Skin epidermis (tissue), 12 donors: ENCODE data around the gene TBC1D22A.

Experiments used
- H3K27ac ChIP-seq, 21 experiments: fragments of 200-600 bp; sonication (generic) in 11 of 21; one replicate each; pipeline ENCODE4 v1.5.0; 2020; ENCODE audit warnings: mild to moderate bottlenecking in 3 of 21, inconsistent platforms in 2 of 21, moderate library complexity in 2 of 21
- H3K4me3 ChIP-seq, 7 experiments: fragments of 200-600 bp; sonication (generic) in 2 of 7; one replicate each; pipeline ENCODE4 v1.5.0; 2020; ENCODE audit warnings: inconsistent platforms in 2 of 7, mild to moderate bottlenecking in 2 of 7, moderate library complexity in 1 of 7

Gene TBC1D22A

GRCh38 chr22:47123006-47123826, 360.8 kb downstream of the TBC1D22A start:
- H3K27ac ChIP-seq: peak overlapping the region in 2 of 21 experiments; percentile 30 to 55

DNA sequence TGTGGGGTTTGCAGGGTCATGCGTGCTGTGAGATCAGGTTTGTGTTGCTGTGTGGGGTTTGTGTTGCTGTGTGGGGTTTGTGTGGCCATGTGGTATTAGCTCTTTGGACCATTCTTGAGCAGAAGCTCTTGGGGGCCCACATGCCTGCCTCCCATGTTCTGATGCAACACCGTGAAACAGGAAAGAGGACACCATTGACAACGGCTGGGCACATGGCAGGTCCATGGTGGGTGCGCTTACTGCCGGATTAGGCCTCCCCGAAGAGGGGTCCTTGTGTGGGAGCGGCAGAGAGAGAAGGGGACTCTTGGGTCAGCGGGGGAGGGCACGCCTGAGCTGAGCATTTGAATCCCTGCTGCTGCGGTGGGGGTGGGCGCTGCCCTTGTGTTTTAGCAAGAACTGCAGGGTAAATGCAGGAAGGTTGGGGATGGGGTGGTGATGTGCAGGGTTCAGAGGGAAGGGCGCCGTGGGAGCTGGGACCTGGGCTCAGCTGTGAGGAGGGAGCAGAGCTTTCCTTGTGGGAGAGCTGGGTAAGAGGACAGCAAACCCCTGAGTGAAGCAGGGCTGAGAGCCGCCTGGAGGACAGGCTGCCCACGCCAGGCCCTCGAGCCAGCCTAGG, 361.5 kb downstream of the TBC1D22A start:
- no peak overlapping the region for H3K27ac ChIP-seq
- H3K4me3 ChIP-seq: no peak overlapping the region

More at GRCh38 chr22:47123006-47123826, 360.8 kb downstream of the TBC1D22A start:
- no peak overlapping the region for H3K4me3 ChIP-seq

DNA sequence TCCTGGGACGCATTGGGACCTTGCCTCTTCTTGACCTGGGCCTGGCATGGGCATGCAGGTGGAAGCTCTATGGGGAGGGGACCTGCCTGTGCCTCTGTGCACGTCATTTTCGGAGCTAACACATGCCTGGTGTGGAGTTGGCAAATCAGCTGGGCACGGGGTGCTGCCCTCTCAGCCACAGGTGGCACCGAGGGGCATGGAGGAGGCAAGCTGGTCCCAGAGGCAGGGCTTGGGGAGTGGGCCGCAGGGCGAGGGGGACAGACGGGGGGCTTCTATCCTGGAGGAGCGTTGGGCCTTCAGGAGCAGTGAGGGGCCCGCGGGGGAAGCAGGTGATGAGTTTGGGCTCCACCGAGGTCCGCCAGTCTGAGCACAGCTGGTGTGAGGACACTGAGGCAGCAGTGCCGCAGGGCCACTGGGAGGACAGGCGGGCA, 362.0 kb downstream of the TBC1D22A start:
- Histone ChIP-seq H3K27ac (no peak overlapping the region), H3K4me3 (no peak overlapping the region)

DNA sequence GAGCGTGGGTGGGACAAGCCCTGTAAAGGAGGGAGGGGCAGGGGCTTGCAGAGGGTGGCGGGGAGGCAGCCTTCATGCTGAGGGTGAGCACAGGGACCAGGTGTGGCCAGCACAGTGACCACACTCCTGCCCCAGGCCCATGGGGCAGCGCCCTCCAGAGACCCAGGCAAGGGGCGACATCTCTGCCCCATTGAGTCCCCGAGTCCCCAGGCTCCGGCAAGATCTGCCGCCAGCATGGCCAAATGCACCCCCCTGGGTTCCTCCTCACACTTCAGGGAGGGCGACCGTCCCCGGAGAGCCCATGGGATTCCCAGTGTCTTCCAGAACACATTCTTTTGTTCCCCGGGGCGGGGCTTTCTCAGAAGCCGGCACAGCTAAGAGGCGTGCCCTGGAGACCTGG, 362.5 kb downstream of the TBC1D22A start:
- Histone ChIP-seq H3K4me3 (no peak overlapping the region), H3K27ac (no peak overlapping the region)

GRCh38 chr22:47125603-47126002, 363.2 kb downstream of the TBC1D22A start:
- no peak overlapping the region for H3K27ac ChIP-seq

GRCh38 chr22:47126344-47126811, 363.9 kb downstream of the TBC1D22A start:
- H3K4me3 ChIP-seq: no peak overlapping the region
- no peak overlapping the region for H3K27ac ChIP-seq

More at GRCh38 chr22:47125603-47126002, 363.2 kb downstream of the TBC1D22A start:
- no peak overlapping the region for H3K4me3 ChIP-seq

GRCh38 chr22:47127441-47127871, 365.0 kb downstream of the TBC1D22A start:
- Histone ChIP-seq H3K27ac (no peak overlapping the region), H3K4me3 (no peak overlapping the region)

DNA sequence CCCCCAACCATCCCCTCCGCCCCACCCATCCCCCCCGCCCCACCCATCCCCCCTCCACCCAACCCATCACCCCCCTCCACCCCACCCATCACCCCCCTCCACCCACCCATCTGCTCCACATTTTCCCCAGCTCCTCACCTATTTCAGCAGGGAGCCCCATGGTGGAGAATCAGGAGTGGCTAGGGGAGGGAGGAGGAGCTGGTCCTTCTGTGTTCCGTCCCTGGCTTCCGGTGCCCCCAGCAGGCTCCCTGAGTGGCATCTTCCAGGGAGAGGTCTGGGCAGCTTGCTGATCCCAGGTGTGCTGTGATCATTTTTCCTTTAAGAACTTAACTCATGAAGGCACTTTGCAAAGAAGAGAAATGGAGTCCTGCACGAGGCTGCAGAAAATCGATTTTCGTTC, 365.8 kb downstream of the TBC1D22A start:
- Histone ChIP-seq H3K27ac (no peak overlapping the region), H3K4me3 (no peak overlapping the region)

- H3K4me3 ChIP-seq: no peak overlapping the region
- H3K27ac ChIP-seq: peak overlapping the region in 4 of 21 experiments; percentile 3 to 78 (median 54)
These were observed 366.3 kb downstream of the TBC1D22A start for GRCh38 chr22:47128622-47129215.

- peak overlapping the region in 15 of 21 experiments; percentile 9 to 78 (median 57) for H3K27ac ChIP-seq
These were observed 367.6 kb downstream of the TBC1D22A start for GRCh38 chr22:47129902-47130635.

GRCh38 chr22:47130883-47131631, 368.6 kb downstream of the TBC1D22A start:
- Histone ChIP-seq H3K27ac (peak overlapping the region in 9 of 21 experiments; percentile 13 to 71 (median 47)), H3K4me3 (no peak overlapping the region)

More at GRCh38 chr22:47129902-47130635, 367.6 kb downstream of the TBC1D22A start:
- H3K4me3 ChIP-seq: no peak overlapping the region

DNA sequence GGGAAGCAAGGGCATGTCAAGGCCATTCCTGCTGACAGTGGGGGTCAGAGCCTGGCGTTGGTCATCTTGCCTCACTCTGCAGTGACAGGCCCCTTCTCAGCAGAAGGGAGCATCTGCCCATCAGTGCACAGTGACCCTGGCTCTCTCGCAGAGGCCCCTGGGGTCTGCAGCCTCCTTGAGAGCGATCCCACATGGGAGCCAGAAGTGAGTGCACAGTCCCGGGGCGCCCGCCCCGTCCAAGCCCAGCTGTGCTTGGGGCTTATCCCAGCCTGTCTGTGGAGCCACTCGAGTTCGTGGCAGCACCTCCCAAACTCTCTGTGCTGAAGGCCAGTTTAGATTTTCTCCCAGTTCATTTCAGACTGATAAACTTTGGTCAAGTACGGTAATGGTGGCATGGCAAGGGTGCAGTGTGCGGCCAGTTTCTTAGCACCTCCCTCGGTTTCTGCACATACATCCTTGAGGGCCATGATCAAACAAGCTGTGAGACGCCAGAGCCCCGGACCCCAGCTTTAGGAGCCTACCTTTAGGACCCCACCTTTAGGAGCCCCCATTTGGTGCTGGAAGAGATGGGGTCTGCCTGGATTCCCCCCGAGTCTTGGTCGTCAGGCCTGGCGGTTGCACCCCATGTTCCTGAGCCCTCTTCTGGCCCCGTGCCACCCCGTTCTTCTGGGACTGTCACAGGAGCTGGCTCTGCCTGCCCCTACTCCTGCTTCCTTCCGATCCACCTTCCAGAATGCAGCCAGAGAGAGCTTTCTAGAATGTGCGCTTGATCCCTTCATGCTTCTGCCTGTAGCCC, 369.4 kb downstream of the TBC1D22A start:
- Histone ChIP-seq H3K4me3 (no peak overlapping the region), H3K27ac (no peak overlapping the region)

GRCh38 chr22:47132428-47132825, 370.0 kb downstream of the TBC1D22A start:
- Histone ChIP-seq H3K4me3 (no peak overlapping the region), H3K27ac (no peak overlapping the region)

GRCh38 chr22:47133061-47133969, 370.9 kb downstream of the TBC1D22A start:
- H3K4me3 ChIP-seq: no peak overlapping the region

GRCh38 chr22:47134222-47134621, 371.8 kb downstream of the TBC1D22A start:
- Histone ChIP-seq H3K27ac (no peak overlapping the region), H3K4me3 (no peak overlapping the region)

More at GRCh38 chr22:47133061-47133969, 370.9 kb downstream of the TBC1D22A start:
- peak overlapping the region in 2 of 21 experiments; percentile 1 to 41 for H3K27ac ChIP-seq

GRCh38 chr22:47135338-47135737, 372.9 kb downstream of the TBC1D22A start:
- Histone ChIP-seq H3K27ac (no peak overlapping the region), H3K4me3 (no peak overlapping the region)

GRCh38 chr22:47136050-47136449, 373.6 kb downstream of the TBC1D22A start:
- no peak overlapping the region for H3K4me3 ChIP-seq
- no peak overlapping the region for H3K27ac ChIP-seq
